ENCODE measurements around the gene FBLIM1. TPM values are rescaled to one million over a fixed set of nuclear protein-coding genes. Genes with fewer than 3 reads are reported as not detected.
A peak's percentile ranks its signal among the peaks of the same experiment; 100 is the strongest.

FBLIM1 gene
- total RNA-seq, 1 experiment from 2014 or later = 64.7 TPM

- H3K18ac ChIP-seq (ENCODE audit: insufficient read length, low read depth, low read length) = no peak overlapping the region
- H3K79me1 ChIP-seq (ENCODE audit: insufficient read depth, low read depth, low read length, poor library complexity, severe bottlenecking) = no peaks in the 10 kb centered on the region
- H4K20me1 ChIP-seq (ENCODE audit: control insufficient read depth, insufficient read depth, insufficient read length) = no peaks in the 10 kb centered on the region
- H2AK5ac ChIP-seq (ENCODE audit: insufficient read length, low read length) = no peak overlapping the region
- H3K4me1 Mint-ChIP-seq = peaks cover 5 to 7% of the 10 kb centered on the region in 2 experiments
- no peak overlapping the region for H2BK120ac ChIP-seq (ENCODE audit: low read depth, low read length, poor library complexity, severe bottlenecking)
- no peak overlapping the region for H3K27ac ChIP-seq (ENCODE audit: insufficient read length, low read depth, low read length)
- no peak overlapping the region for H3K9ac ChIP-seq (ENCODE audit: extremely low read depth, insufficient read length, low read length)
- H4K91ac ChIP-seq (ENCODE audit: insufficient read length, low read depth, low read length) = no peak overlapping the region
- no peaks in the 10 kb centered on the region for H3K79me2 ChIP-seq (ENCODE audit: insufficient read depth, low read length)
- H4K8ac ChIP-seq (replicated peaks; ENCODE audit: insufficient read length, low read depth, low read length) = no peak overlapping the region
- H4K5ac ChIP-seq (ENCODE audit: insufficient read length, low read depth, low read length) = no peak overlapping the region
- no peak overlapping the region for H3T11ph ChIP-seq (ENCODE audit: low read length)
- H3K4ac ChIP-seq (ENCODE audit: low read depth, low read length) = no peak overlapping the region
- H3K4me1 ChIP-seq (ENCODE audit: insufficient read depth, low read length) = no peaks in the 10 kb centered on the region
- H2BK15ac ChIP-seq (ENCODE audit: low read depth, low read length) = no peak overlapping the region
- H2BK5ac ChIP-seq (ENCODE audit: insufficient read length, low read length) = no peak overlapping the region
- DNase-seq = no peak
- no peak overlapping the region for H2BK12ac ChIP-seq (ENCODE audit: insufficient read length, low read depth, low read length)
- no peak overlapping the region for H3K56ac ChIP-seq (ENCODE audit: insufficient read length, low read depth, low read length)
- no CpG with 5 or more reads among the region's 11 CpGs for WGBS (ENCODE audit: extremely low coverage, insufficient read length, low lambda C conversion rate)
- no peak overlapping the region for H3K14ac ChIP-seq (ENCODE audit: insufficient read depth, low read length)
- no peaks in the 10 kb centered on the region for H3K27me3 ChIP-seq (ENCODE audit: insufficient read depth, low read length)
- H2BK20ac ChIP-seq (ENCODE audit: low read depth, low read length, poor library complexity, severe bottlenecking) = no peak overlapping the region
- H3K9me3 Mint-ChIP-seq = no peaks in the 10 kb centered on the region
- H3K4me2 ChIP-seq (ENCODE audit: insufficient read depth, insufficient read length, low read length) = no peak overlapping the region
- no peaks in the 10 kb centered on the region for H3K27me3 Mint-ChIP-seq (ENCODE audit: low read depth)
- no peaks in the 10 kb centered on the region for H3K23me2 ChIP-seq (ENCODE audit: insufficient read length, low read depth, low read length, poor library complexity, severe bottlenecking)
- no peak overlapping the region for H2AFZ ChIP-seq (ENCODE audit: low read length)
- H3K4me3 Mint-ChIP-seq = no peak overlapping the region
- peaks cover 9 to 30% (median 24%) of the 10 kb centered on the region in 3 experiments; a peak in 5 of 7 replicates for H3K36me3 Mint-ChIP-seq (ENCODE audit: insufficient read depth in 1 of 3, low read depth in 3 of 3)
- peak overlapping the region in 1 of 3 experiments; percentile 40; a peak in 1 of 7 replicates for H3K27ac Mint-ChIP-seq
- TF ChIP-seq CTCF (conservative IDR thresholded peaks at IDR 0.05) = no peak
- no peak overlapping the region for H3K23ac ChIP-seq (ENCODE audit: insufficient read length, low read depth, low read length)
- H3K9me3 ChIP-seq (ENCODE audit: control insufficient read depth, low read depth, low read length) = no peaks in the 10 kb centered on the region
Observed at GRCh38 chr1:15733218-15733725, 25.3 kb upstream of the FBLIM1 start.
